HG02938 (cell line): ENCODE results near the gene LRRC59.
"Not testable (repeated sequence)": the region's sequence is repeated elsewhere in the genome, so short reads cannot be mapped to it uniquely, and the experiment has no call there.

Experiments
- ATAC-seq: cut with Tn5 transposase; IDR thresholded peaks from one replicate; pipeline ENCODE4 v1.9.1; 2021; ENCODE audit warnings: mild to moderate bottlenecking, moderate library complexity; ENCODE audit not compliant: unreplicated experiment

The LRRC59 gene

DNA sequence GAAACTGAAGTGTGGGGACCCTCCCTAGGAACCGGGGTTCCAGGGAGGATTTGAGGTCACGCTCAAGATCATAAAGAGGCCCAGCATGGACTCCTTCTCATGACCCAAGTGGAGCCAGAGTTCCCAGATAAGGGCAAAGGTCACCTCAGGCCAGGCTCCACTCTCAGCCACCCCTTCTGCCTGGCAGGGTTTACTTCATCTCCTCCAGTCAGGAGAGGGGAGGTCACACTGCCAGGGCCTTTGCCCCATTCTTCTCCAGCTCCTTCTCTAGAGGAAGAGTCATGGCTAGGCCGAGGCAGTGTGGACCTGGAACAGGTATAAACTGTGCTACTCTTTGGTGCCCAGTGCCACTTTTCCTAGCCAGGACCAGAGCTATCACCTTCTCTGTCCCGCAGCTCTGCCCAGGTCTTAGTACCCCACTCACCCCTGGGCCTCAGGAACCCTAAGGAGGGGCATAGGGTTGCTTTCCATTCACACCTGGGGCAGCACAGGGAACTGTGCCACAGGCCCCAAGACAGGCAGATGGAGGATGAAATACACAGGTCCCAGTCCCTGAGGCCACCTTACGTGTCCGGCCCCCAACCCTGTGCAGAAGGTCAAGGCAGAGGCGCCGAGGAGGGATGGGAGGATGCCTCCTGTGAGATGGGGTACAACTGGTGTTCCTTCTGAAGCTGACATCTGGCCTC lies 27.8 kb upstream of the LRRC59 start:
- no peak for ATAC-seq

GRCh38 chr17:50424246-50424995 lies 27.1 kb upstream of the LRRC59 start:
- no peak for ATAC-seq

- no peak for ATAC-seq
Observed at GRCh38 chr17:50423553-50424159, 26.3 kb upstream of the LRRC59 start.

GRCh38 chr17:50422738-50423137 lies 25.4 kb upstream of the LRRC59 start:
- no peak for ATAC-seq

- ATAC-seq, result no peak
Observed at GRCh38 chr17:50421308-50422051, 24.2 kb upstream of the LRRC59 start.

DNA sequence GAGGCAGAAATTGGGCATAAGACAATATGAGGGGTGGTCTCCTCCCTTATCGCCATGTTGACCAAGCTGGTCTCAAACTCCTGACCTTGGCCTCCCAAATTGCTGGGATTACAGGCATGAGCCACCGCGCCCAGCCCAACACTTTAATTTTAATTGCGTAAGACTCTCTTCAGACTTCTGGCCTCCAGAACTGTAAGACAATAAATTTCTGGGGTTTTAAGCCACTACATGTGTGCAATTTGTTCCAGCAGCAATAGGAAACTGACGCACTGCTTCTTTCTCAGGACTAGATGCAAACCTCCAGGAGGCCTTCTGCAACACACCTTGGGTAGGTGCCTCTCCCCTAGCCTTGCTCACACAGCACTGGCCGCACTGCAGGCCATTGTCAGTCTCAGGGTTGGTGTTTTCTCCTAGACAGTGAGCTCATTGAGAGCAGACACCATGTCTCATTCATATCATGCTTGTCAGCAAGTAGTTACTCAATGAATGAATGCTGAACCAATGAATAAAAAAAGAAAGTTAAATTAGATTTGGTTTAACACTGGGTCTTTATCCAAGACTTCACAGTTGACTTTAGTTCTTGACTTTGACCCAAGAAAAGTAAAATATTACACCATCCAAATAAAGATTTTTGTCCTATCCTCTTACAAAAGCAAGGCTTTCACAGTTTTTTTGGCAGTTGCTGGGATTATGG lies 23.2 kb upstream of the LRRC59 start:
- no peak for ATAC-seq

DNA sequence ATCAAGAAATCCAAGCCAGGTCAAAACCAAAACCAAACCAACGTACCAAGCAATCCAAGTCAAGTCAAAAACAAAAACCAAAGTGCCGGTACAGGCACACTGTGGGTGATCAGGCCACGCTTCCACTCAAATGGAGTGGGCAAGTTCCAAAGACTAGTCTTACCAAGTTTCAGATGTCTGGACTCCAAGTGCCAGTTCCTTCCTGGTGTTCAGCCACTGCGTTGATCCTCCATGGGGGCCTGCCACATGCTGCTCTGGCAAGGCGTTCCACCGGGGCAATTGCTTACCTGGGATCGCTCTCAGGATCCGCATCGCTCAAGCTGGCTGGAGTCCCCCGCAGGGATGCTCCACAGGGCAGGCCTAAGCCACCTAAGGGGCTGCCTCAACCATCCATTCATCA lies 22.3 kb upstream of the LRRC59 start:
- not testable (repeated sequence) for ATAC-seq

GRCh38 chr17:50414808-50415207 lies 17.5 kb upstream of the LRRC59 start:
- ATAC-seq, result no peak

GRCh38 chr17:50412188-50412732 lies 14.9 kb upstream of the LRRC59 start:
- ATAC-seq, result no peak

DNA sequence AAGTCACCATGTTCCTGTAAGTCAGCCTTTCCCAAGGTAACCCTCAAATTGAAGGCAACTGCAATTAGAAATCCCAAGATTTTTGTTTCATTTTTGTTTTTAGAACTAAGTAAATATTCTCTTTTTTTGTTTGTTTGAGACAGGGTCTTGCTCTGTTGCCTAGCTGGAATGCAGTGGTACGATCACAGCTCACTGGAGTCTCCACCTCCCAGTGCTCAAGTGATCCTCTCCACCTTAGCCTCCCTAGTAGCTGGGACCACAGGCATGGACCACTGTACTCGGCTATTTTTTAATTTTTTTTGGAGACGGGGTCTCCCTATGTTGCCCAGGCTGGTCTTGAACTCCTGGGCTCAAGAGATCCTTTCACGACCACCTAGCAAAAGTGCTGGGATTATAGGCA lies 10.6 kb upstream of the LRRC59 start:
- no peak for ATAC-seq

GRCh38 chr17:50406578-50406977 lies 9.3 kb upstream of the LRRC59 start:
- ATAC-seq, result no peak

- not testable (repeated sequence) for ATAC-seq
Observed at GRCh38 chr17:50405351-50405750, 8.0 kb upstream of the LRRC59 start.

DNA sequence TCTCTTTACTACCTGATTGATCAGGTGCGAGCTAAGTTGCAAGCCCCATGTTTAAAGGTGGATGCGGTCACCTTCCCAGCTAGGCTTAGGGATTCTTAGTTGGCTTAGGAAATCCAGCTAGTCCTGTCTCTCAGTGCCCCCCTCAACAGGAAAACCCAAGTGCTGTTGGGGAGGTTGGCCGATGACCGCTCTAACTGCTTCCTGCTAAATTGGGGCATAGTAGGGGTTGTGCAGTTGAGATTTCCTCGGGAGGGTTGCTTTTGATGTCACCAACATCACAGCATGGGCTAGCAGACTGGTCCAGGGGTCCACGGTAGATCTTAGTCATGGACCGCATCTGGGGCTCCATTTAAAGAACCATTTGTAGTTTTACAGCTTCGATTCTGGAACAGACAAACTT lies 2.3 kb upstream of the LRRC59 start:
- ATAC-seq, result not testable (repeated sequence)

- not testable (repeated sequence) for ATAC-seq
Observed at GRCh38 chr17:50398672-50399071, 1.3 kb upstream of the LRRC59 start.

GRCh38 chr17:50397919-50398285 lies 579 bp upstream of the LRRC59 start:
- ATAC-seq, result no peak

DNA sequence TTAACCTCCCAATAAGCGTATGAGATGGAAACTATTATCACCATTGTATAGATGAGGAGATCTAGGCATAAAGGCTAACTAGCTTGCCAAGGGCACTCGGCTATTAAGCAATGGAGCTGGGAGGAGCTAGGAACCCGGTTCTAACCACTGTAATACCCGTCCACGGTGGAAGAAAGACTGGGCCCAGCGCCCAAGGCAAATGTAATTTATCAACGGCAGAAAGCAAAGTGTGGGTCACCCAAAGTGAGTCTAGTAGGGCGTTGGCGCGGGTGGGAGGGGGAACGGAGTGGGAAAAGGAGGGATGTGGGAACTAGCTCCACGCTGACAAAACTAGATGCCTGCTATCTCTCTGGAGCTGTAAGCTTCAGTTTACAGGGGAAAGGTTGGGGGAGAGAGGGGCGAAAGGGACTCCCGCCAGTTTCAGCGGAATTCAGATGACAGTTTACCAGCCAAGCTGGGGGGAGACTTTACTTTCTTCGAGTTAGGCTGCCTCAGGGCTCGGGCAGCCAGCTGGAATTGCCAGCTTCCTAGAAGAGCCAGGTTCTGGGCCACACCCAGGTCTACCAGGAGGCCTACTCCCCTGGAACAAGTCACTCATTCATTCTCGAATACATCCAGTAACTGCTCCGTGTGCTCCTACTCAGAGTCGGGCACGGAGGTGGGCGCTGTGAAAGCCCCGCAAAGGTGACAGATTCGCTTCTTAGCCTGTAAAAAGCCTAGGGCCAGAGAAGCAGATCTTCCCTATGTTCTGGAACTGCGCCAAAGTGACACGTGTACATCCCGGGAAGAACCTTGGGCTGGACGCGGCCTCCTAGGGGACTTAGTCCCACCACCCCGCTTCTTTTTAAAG lies 837 bp downstream of the LRRC59 start:
- ATAC-seq, result no peak

DNA sequence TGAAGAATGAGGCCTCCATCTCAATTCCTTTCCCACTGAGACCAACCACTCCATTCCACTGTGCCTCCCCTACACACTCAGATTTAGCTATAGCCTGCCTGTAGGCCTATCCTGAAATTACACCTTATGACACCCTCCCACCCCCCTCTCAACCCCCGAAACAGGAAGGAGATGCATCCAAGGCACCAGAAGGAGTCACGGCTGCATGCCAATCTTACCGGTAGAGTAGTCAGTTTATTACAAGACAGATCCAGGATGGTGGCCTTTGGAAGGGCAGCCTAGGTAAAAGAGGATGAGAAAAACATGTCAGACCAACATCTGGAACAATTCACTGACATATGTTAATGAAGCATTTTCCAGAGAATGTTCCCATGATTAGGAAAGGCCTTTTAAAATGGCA lies 2.6 kb downstream of the LRRC59 start:
- no peak for ATAC-seq

- no peak for ATAC-seq
Observed at GRCh38 chr17:50393700-50394099, 3.6 kb downstream of the LRRC59 start.

GRCh38 chr17:50392621-50393020 lies 4.7 kb downstream of the LRRC59 start:
- no peak for ATAC-seq

DNA sequence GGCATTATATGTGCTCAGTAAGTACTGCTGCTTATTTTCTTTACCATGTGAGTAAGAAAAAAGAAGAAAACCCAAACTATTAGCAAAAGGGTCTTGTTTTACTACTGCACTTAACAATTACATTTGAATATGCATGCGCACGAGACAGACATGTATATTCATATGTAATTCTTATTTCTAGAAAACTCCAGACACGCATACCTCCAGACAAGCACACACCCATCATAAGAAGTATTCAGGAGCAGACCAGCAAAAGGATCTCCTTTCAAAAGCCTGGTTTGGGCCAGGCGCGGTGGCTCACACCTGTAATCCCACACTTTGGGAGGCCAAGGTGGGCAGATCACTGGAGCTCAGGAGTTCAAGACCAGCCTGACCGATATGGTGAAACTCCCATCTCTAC lies 7.8 kb downstream of the LRRC59 start:
- no peak for ATAC-seq
